Gastroesophageal sphincter (tissue), 3 donors: Measurements from ENCODE around the gene NINL.

Experiments
- POLR2A ChIP-seq, 2 donors: fragments of 450-650 bp; IDR thresholded peaks; one replicate each; pipeline ENCODE4 v1.6.1; 2017; ENCODE audit warnings: antibody characterized with exemption in 2 of 2, mild to moderate bottlenecking in 2 of 2, moderate library complexity in 1 of 2
- POLR2AphosphoS5 ChIP-seq: sonication (generic); formaldehyde crosslinking; IDR thresholded peaks from one replicate; pipeline ENCODE4 v1.6.1; 2017; ENCODE audit warnings: antibody characterized with exemption
- TF ChIP-seq, protein P1 (sequence below), 4 experiments: fragments of 200-600 bp in 2 of 4; fragments of 450-650 bp in 2 of 4; sonication (generic) in 1 of 4; IDR thresholded peaks; one replicate each; pipeline ENCODE4 v1.5.1; 2017 to 2019; ENCODE audit warnings: antibody characterized with exemption in 4 of 4, mild to moderate bottlenecking in 2 of 4, moderate library complexity in 2 of 4

DNA sequence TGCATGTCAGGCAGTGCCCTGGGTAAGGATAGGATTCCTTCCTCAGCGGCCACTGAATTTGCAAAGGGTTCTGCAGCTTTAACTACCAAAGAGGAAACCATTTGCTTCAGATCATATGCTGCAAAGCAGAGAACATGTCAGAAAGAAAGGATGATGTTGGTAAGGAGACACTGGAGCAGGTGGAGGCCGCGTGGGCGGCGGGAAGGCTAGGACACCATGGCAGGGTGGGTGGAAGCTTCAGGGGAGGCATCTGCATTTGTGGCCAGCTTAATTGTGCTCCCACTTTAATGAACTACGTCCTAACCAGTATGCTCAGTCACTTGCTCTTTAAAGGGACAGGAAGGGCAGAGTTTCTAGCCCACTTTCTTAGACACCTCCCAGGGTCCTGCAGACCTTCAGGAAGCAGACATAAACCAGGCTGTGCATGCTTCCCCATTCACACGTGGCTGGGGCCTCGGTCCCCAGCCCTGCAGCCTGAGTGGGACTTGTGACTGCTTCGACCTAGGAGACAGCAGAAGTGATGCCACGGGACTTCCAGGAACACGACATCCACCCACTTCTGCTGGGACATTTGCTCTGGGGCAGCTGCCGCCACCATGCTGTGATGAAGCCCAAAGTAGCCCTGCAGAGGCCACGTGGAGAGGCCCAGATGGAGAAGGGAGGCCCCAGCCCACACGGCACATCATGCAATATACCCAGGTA, 101.7 kb downstream of the NINL start:
- TF ChIP-seq, protein P1, sequence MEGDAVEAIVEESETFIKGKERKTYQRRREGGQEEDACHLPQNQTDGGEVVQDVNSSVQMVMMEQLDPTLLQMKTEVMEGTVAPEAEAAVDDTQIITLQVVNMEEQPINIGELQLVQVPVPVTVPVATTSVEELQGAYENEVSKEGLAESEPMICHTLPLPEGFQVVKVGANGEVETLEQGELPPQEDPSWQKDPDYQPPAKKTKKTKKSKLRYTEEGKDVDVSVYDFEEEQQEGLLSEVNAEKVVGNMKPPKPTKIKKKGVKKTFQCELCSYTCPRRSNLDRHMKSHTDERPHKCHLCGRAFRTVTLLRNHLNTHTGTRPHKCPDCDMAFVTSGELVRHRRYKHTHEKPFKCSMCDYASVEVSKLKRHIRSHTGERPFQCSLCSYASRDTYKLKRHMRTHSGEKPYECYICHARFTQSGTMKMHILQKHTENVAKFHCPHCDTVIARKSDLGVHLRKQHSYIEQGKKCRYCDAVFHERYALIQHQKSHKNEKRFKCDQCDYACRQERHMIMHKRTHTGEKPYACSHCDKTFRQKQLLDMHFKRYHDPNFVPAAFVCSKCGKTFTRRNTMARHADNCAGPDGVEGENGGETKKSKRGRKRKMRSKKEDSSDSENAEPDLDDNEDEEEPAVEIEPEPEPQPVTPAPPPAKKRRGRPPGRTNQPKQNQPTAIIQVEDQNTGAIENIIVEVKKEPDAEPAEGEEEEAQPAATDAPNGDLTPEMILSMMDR (IDR thresholded peaks at IDR 0.05), result no peak
- TF ChIP-seq POLR2AphosphoS5 (no peak), POLR2A (IDR thresholded peaks at IDR 0.05) (no peak)
